Panc1 (cell line): ENCODE data around the gene DHX8. TPM values are rescaled to one million over a fixed set of nuclear protein-coding genes. Genes with fewer than 3 reads are reported as not detected.

Experiments used
- ATAC-seq: fragments of 200-7000 bp; cut with Tn5 transposase; 2 replicates; pipeline ENCODE4 v1.9.1; 2020; ENCODE audit warnings: mild to moderate bottlenecking, moderate library complexity
- BruUV-seq: library from RNA; stranded (reverse); fragments of 400-500 nt; replicated peaks from 2 replicates; lab custom pipeline; 2021; lab: Mats Ljungman, UMichigan
- CTCF ChIA-PET: fragments of 300-600 bp; sonication (Branson Sonifier 250); formaldehyde crosslinking; loops from one replicate; lab custom pipeline; 2022; ENCODE audit warnings: antibody characterized with exemption; lab: Charles Lee
- POLR2A ChIA-PET: fragments of 300-600 bp; sonication (Branson Sonifier 250); formaldehyde crosslinking; loops from one replicate; lab custom pipeline; 2022; ENCODE audit warnings: antibody characterized with exemption; lab: Charles Lee
- DNase-seq: peaks from one replicate; pipeline ENCODE4 v3.0.0-alpha.2; 2010; ENCODE audit warnings: low read depth, low spot score
- H3K27ac ChIP-seq: 2 replicates; pipeline ENCODE4 v1.5.1; 2011; ENCODE audit warnings: mild to moderate bottlenecking, low read length, inconsistent platforms
- H3K27me3 ChIP-seq: fragments of 200-500 bp; sonication (Bioruptor generic); 2 replicates; pipeline ENCODE4 v1.6.0; 2014; ENCODE audit warnings: low read length, inconsistent platforms; ENCODE audit not compliant: control insufficient read depth, insufficient read depth
- H3K36me3 ChIP-seq: fragments of 200-500 bp; sonication (Bioruptor generic); 2 replicates; pipeline ENCODE4 v1.5.1; 2014; ENCODE audit warnings: inconsistent platforms, mild to moderate bottlenecking, low read length, moderate library complexity; ENCODE audit not compliant: control insufficient read depth, insufficient read depth
- H3K4me1 ChIP-seq: 2 replicates; pipeline ENCODE4 v1.5.1; 2011; ENCODE audit warnings: inconsistent platforms, mild to moderate bottlenecking, low read length, moderate library complexity; ENCODE audit not compliant: control insufficient read depth, insufficient read depth
- H3K4me3 ChIP-seq, 2 experiments: 2 replicates each; pipeline ENCODE4 v1.5.1; 2011 to 2012; ENCODE audit warnings: low read depth in 2 of 2, low read length in 2 of 2, mild to moderate bottlenecking in 2 of 2, inconsistent platforms in 1 of 2, moderate library complexity in 1 of 2
- H3K9me3 ChIP-seq: fragments of 200-500 bp; sonication (Bioruptor generic); 2 replicates; pipeline ENCODE4 v1.5.1; 2014; ENCODE audit warnings: low read depth, mild to moderate bottlenecking, inconsistent platforms, low read length, moderate library complexity; ENCODE audit not compliant: control insufficient read depth, insufficient read depth
- CTCF ChIP-seq: fragments of 450-650 bp; IDR thresholded peaks from 2 replicates; pipeline ENCODE4 v1.5.1; 2017; ENCODE audit warnings: mild to moderate bottlenecking
- POLR2AphosphoS5 ChIP-seq: IDR thresholded peaks from 2 replicates; pipeline ENCODE4 v1.6.1; 2012; ENCODE audit warnings: mild to moderate bottlenecking, low read depth, low read length, moderate library complexity
- REST ChIP-seq, 2 experiments: IDR thresholded peaks; 2 replicates each; pipeline ENCODE4 v1.6.1; 2011 to 2012; ENCODE audit warnings: low read depth in 2 of 2, control low read depth in 1 of 2, low read length in 1 of 2, mild to moderate bottlenecking in 1 of 2, moderate library complexity in 1 of 2; ENCODE audit not compliant: insufficient read depth in 1 of 2
- SIN3A ChIP-seq: IDR thresholded peaks from 2 replicates; pipeline ENCODE4 v1.6.1; 2012; ENCODE audit warnings: low read depth, mild to moderate bottlenecking, low read length, moderate library complexity, borderline replicate concordance; ENCODE audit not compliant: insufficient read depth
- TCF7L2 ChIP-seq: IDR thresholded peaks from 2 replicates; pipeline ENCODE4 v1.6.1; 2011; ENCODE audit warnings: mild to moderate bottlenecking, low read depth, low read length, inconsistent platforms
- in situ Hi-C: cut with HindIII; loops from 2 replicates; pipeline ENCODE4 v1.10.0; 2016; ENCODE audit warnings: low sequenced_read_pairs, low pct_unique_long_range_greater_than_20kb
- intact Hi-C: fragments of 100-400 bp; cut with micrococcal nuclease; formaldehyde crosslinking; loops from one replicate; pipeline ENCODE4 v1.10.0; 2022; ENCODE audit not compliant: unreplicated experiment
- total RNA-seq: library from RNA; stranded (reverse); gene quantifications from one replicate; pipeline ENCODE4 v1.2.1, GENCODE V29; 2021; ENCODE audit not compliant: unreplicated experiment

Gene DHX8
- total RNA-seq, 1 experiment from 2014 or later, result 45.6 TPM

DNA sequence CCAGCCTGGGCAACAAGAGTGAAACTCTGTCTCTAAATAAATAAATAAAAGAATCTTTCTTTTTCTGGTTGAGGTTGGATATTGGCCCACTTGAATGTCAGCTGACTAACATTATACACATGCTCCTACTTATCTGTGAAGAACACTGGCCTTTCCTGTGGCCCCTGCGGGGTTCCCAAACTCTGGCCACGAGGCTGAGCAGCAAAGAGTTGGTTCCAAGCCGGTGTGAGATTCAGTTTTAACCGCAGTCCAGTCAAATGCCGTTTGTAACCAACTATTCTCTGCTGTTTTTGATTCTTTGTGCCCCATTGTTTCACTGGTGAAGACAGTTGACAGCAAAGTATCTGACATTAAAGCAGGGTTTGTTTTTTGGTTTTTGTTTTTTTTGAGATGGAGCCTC, 51.1 kb downstream of the DHX8 start:
- H3K9me3 ChIP-seq, result no peaks in the 10 kb centered on the region
- H3K27ac ChIP-seq, result no peak overlapping the region
- H3K4me3 ChIP-seq, result no peak overlapping the region
- TF ChIP-seq TCF7L2, result no peak
- no peak for TF ChIP-seq POLR2AphosphoS5
- no peak for TF ChIP-seq SIN3A
- TF ChIP-seq REST (IDR thresholded peaks at IDR 0.05; ENCODE audit: insufficient read depth in 1 of 2, low read depth in 2 of 2, low read length in 1 of 2), result no peak
- no peak for TF ChIP-seq CTCF
- intact Hi-C loops (no loop called here), in situ Hi-C loops (no loop called here)
- H3K27me3 ChIP-seq, result no peaks in the 10 kb centered on the region
- no peak for ATAC-seq
- POLR2A ChIA-PET, result no interaction called here
- no peaks in the 10 kb centered on the region; the same call in 1 of the 2 replicates for H3K4me1 ChIP-seq
- H3K36me3 ChIP-seq, result no peaks in the 10 kb centered on the region
- BruUV-seq, result no TSS peak
- CTCF ChIA-PET, result no interaction called here
- DNase-seq, result no peak

GRCh38 chr17:43536236-43536992, 52.6 kb downstream of the DHX8 start:
- no peaks in the 10 kb centered on the region for H3K27me3 ChIP-seq
- no TSS peak for BruUV-seq
- DNase-seq (no peak), ATAC-seq (no peak)
- in situ Hi-C loops, result no loop called here
- H3K36me3 ChIP-seq, result no peaks in the 10 kb centered on the region
- H3K4me1 ChIP-seq, result no peaks in the 10 kb centered on the region; the same call in 1 of the 2 replicates
- ChIA-PET POLR2A (no interaction called here), CTCF (no interaction called here)
- TF ChIP-seq TCF7L2, result no peak
- TF ChIP-seq CTCF, result no peak
- no peak for TF ChIP-seq REST (IDR thresholded peaks at IDR 0.05; ENCODE audit: insufficient read depth in 1 of 2, low read depth in 2 of 2, low read length in 1 of 2)
- TF ChIP-seq SIN3A, result no peak
- TF ChIP-seq POLR2AphosphoS5, result no peak
- no peak overlapping the region for H3K27ac ChIP-seq
- intact Hi-C loops, result no loop called here
- no peaks in the 10 kb centered on the region for H3K9me3 ChIP-seq
- no peak overlapping the region for H3K4me3 ChIP-seq
